Measurements from ENCODE around the gene THRAP3.

DNA sequence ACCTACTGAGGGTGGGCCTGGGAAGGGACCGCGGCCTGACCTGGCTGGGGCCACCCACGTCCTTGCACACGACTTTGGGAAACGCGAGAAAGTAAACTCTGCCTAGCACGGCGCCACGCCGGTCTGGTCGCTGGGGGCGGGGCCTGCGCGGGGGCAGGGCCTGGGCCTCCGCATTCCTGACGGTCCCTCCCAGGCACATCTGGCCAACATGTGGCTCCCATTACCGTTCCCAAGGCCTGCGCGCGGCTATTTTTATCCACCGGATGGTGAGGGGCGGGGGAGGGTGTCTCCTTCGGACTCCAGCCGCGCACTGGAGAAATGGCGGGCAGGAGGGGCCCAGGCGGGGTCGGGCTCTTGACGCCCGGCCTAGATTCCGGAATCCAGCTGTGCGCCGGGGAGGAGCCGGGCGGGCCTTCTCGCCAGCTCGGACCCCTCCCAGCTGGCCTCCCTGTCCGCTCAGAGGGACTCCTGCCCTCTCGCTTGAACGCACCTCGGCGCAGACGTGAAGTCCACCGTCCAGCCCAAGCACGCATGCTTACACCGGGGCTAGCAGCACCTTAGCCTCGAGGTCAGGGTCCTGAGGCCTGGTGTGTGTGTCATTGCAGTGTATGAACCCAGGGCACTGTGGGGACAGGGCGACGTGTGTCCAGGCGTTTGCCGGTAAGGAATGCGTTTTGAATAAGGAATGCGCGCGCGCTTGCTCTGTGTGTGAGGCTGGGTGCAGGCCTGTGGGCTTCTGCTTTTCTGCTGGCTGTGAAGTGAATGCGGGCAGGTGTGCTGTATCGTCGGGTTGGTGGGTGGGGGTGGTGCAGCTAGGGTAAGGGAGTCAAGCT is 97.1 kb downstream of the THRAP3 start:
- TF ChIP-seq, protein P1, sequence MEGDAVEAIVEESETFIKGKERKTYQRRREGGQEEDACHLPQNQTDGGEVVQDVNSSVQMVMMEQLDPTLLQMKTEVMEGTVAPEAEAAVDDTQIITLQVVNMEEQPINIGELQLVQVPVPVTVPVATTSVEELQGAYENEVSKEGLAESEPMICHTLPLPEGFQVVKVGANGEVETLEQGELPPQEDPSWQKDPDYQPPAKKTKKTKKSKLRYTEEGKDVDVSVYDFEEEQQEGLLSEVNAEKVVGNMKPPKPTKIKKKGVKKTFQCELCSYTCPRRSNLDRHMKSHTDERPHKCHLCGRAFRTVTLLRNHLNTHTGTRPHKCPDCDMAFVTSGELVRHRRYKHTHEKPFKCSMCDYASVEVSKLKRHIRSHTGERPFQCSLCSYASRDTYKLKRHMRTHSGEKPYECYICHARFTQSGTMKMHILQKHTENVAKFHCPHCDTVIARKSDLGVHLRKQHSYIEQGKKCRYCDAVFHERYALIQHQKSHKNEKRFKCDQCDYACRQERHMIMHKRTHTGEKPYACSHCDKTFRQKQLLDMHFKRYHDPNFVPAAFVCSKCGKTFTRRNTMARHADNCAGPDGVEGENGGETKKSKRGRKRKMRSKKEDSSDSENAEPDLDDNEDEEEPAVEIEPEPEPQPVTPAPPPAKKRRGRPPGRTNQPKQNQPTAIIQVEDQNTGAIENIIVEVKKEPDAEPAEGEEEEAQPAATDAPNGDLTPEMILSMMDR (IDR thresholded peaks at IDR 0.05) = no peak
- no peak for TF ChIP-seq POLR2A (IDR thresholded peaks at IDR 0.05)

Measured in lower leg skin (tissue), 3 donors.